B cell (primary cell): Measurements from ENCODE around the gene CCDC7.
"Not testable (repeated sequence)": the region's sequence is repeated elsewhere in the genome, so short reads cannot be mapped to it uniquely, and the experiment has no call there.

Experiments
- CTCF ChIP-seq: fragments of 200-600 bp; IDR thresholded peaks from one replicate; pipeline ENCODE4 v1.8.0; 2022; ENCODE audit warnings: antibody characterized with exemption, mild to moderate bottlenecking
- EZH2 ChIP-seq: IDR thresholded peaks from 2 replicates; pipeline ENCODE4 v1.6.1; 2012; ENCODE audit warnings: borderline replicate concordance, low read depth, mild to moderate bottlenecking, moderate library complexity, low read length; ENCODE audit not compliant: insufficient read depth, poor library complexity, severe bottlenecking

GRCh38 chr10:32494562-32494961 lies 48.6 kb downstream of the CCDC7 start:
- not testable (repeated sequence) for TF ChIP-seq CTCF, EZH2
